Neural progenitor cell (in vitro differentiated cells): ENCODE data around the gene SPTSSA. TPM values are rescaled to one million over a fixed set of nuclear protein-coding genes. Genes with fewer than 3 reads are reported as not detected.

Experiments
- DNase-seq: peaks from one replicate; pipeline ENCODE4 v3.0.0-alpha.2; 2016; ENCODE audit warnings: low spot score
- H2AFZ ChIP-seq: fragments of 200-600 bp; sonication (generic); replicated peaks from 2 replicates; pipeline ENCODE4 v1.6.1; 2016; ENCODE audit warnings: antibody characterized with exemption
- H3F3A ChIP-seq: fragments of 200-600 bp; sonication (generic); 2 replicates; pipeline ENCODE4 v1.6.1; 2016; ENCODE audit warnings: antibody characterized with exemption, low read depth
- H3K27ac ChIP-seq: fragments of 200-600 bp; sonication (generic); 2 replicates; pipeline ENCODE4 v1.5.1; 2016; ENCODE audit warnings: mild to moderate bottlenecking
- H3K27me3 ChIP-seq: fragments of 200-600 bp; sonication (generic); 2 replicates; pipeline ENCODE4 v1.6.1; 2016; ENCODE audit warnings: mild to moderate bottlenecking, moderate library complexity
- H3K36me3 ChIP-seq: fragments of 200-600 bp; sonication (generic); 2 replicates; pipeline ENCODE4 v1.5.1; 2016
- H3K4me1 ChIP-seq: fragments of 200-600 bp; sonication (generic); 2 replicates; pipeline ENCODE4 v1.6.1; 2016; ENCODE audit warnings: mixed run types
- H3K4me2 ChIP-seq: fragments of 200-600 bp; sonication (generic); 2 replicates; pipeline ENCODE4 v1.6.1; 2016
- H3K4me3 ChIP-seq: fragments of 200-600 bp; sonication (generic); 2 replicates; pipeline ENCODE4 v1.5.1; 2016
- H3K79me2 ChIP-seq: fragments of 200-600 bp; sonication (generic); 2 replicates; pipeline ENCODE4 v1.6.1; 2016; ENCODE audit warnings: low read depth
- H3K9ac ChIP-seq: fragments of 200-600 bp; sonication (generic); 2 replicates; pipeline ENCODE4 v1.6.1; 2016
- H3K9me3 ChIP-seq: fragments of 200-600 bp; sonication (generic); 2 replicates; pipeline ENCODE4 v1.5.1; 2016; ENCODE audit warnings: low read depth
- H4K20me1 ChIP-seq: fragments of 200-600 bp; sonication (generic); 2 replicates; pipeline ENCODE4 v1.6.1; 2016; ENCODE audit warnings: low read depth
- H3K27ac Mint-ChIP-seq: 3 replicates; pipeline ENCODE4 v1.8.0; 2021; ENCODE audit warnings: mixed read lengths
- H3K27me3 Mint-ChIP-seq: 2 replicates; pipeline ENCODE4 v1.8.0; 2022; ENCODE audit warnings: low read depth, mild to moderate bottlenecking, inconsistent platforms, moderate library complexity, mixed read lengths; ENCODE audit not compliant: insufficient read depth
- H3K36me3 Mint-ChIP-seq: 3 replicates; pipeline ENCODE4 v1.8.0; 2021; ENCODE audit warnings: mixed read lengths
- H3K4me1 Mint-ChIP-seq: 3 replicates; pipeline ENCODE4 v1.8.0; 2021; ENCODE audit warnings: mixed read lengths
- H3K4me3 Mint-ChIP-seq: 3 replicates; pipeline ENCODE4 v1.8.0; 2021; ENCODE audit warnings: mild to moderate bottlenecking, moderate library complexity, mixed read lengths
- H3K9me3 Mint-ChIP-seq: 3 replicates; pipeline ENCODE4 v1.8.0; 2020; ENCODE audit warnings: mixed read lengths
- CTCF ChIP-seq: fragments of 200-600 bp; sonication (generic); IDR thresholded peaks from 2 replicates; pipeline ENCODE4 v1.5.1; 2017; ENCODE audit warnings: antibody characterized with exemption, mild to moderate bottlenecking
- EZH2 ChIP-seq: fragments of 200-600 bp; sonication (generic); IDR thresholded peaks from 2 replicates; pipeline ENCODE4 v1.6.1; 2017; ENCODE audit warnings: antibody characterized with exemption, mild to moderate bottlenecking, moderate library complexity
- EZH2phosphoT487 ChIP-seq: fragments of 200-600 bp; sonication (generic); IDR thresholded peaks from 2 replicates; pipeline ENCODE4 v1.6.1; 2017; ENCODE audit warnings: antibody characterized with exemption
- total RNA-seq: library from RNA; depleted of rRNA; stranded (reverse); fragments of >200 nt; gene quantifications from 2 replicates; pipeline ENCODE4 v1.2.3, GENCODE V29; 2015; ENCODE audit warnings: low replicate concordance

Gene SPTSSA
- total RNA-seq, 1 donor from 2014 or later, result 43.0 TPM

- no peak for TF ChIP-seq CTCF
- TF ChIP-seq EZH2phosphoT487, result no peak
- TF ChIP-seq EZH2, result no peak
- Histone ChIP-seq H3K9me3 (no peaks in the 10 kb centered on the region), H3K4me3 (no peak overlapping the region), H3K27me3 (no peaks in the 10 kb centered on the region), H3K27ac (peak overlapping the region; percentile 20), H2AFZ (peak overlapping the region; percentile 90), H3K36me3 (no peaks in the 10 kb centered on the region), H3K79me2 (no peaks in the 10 kb centered on the region), H3K9ac (no peak overlapping the region), H4K20me1 (no peaks in the 10 kb centered on the region), H3K4me1 (peaks cover 22% of the 10 kb centered on the region), H3F3A (peaks cover 15% of the 10 kb centered on the region), H3K4me2 (peak overlapping the region; percentile 55)
- peaks cover 7% of the 10 kb centered on the region for H3K27me3 Mint-ChIP-seq
- H3K4me3 Mint-ChIP-seq, result no peak overlapping the region
- no peaks in the 10 kb centered on the region for H3K36me3 Mint-ChIP-seq
- no peaks in the 10 kb centered on the region for H3K4me1 Mint-ChIP-seq
- peaks cover 7% of the 10 kb centered on the region for H3K9me3 Mint-ChIP-seq
- H3K27ac Mint-ChIP-seq, result no peak overlapping the region
- DNase-seq, result peak; percentile 67
Observed at GRCh38 chr14:34420547-34421150, 41.4 kb downstream of the SPTSSA start.

GRCh38 chr14:34409721-34410120, 52.3 kb downstream of the SPTSSA start:
- H3K9me3 ChIP-seq, result no peaks in the 10 kb centered on the region
- H3K4me3 ChIP-seq, result no peak overlapping the region
- no peaks in the 10 kb centered on the region for H3K4me1 Mint-ChIP-seq
- H3K79me2 ChIP-seq, result no peaks in the 10 kb centered on the region
- no peak overlapping the region for H2AFZ ChIP-seq
- H4K20me1 ChIP-seq, result no peaks in the 10 kb centered on the region
- no peak overlapping the region for H3K4me2 ChIP-seq
- H3K9me3 Mint-ChIP-seq, result peaks cover 15% of the 10 kb centered on the region
- no peak overlapping the region for H3K4me3 Mint-ChIP-seq
- H3K9ac ChIP-seq, result no peak overlapping the region
- H3K27ac ChIP-seq, result no peak overlapping the region
- H3F3A ChIP-seq, result no peaks in the 10 kb centered on the region
- no peaks in the 10 kb centered on the region for H3K27me3 Mint-ChIP-seq
- no peak for TF ChIP-seq CTCF
- TF ChIP-seq EZH2phosphoT487, result no peak
- TF ChIP-seq EZH2, result no peak
- H3K27ac Mint-ChIP-seq, result peak overlapping the region; percentile 10
- no peaks in the 10 kb centered on the region for H3K36me3 ChIP-seq
- no peak for DNase-seq
- no peaks in the 10 kb centered on the region for H3K4me1 ChIP-seq
- no peaks in the 10 kb centered on the region for H3K36me3 Mint-ChIP-seq
- H3K27me3 ChIP-seq, result no peaks in the 10 kb centered on the region

- no peak for DNase-seq
- no peaks in the 10 kb centered on the region for H3K79me2 ChIP-seq
- H3K36me3 Mint-ChIP-seq, result no peaks in the 10 kb centered on the region
- H3K4me3 Mint-ChIP-seq, result no peak overlapping the region
- H3K4me1 Mint-ChIP-seq, result no peaks in the 10 kb centered on the region
- H3K4me1 ChIP-seq, result no peaks in the 10 kb centered on the region
- no peaks in the 10 kb centered on the region for H4K20me1 ChIP-seq
- no peak overlapping the region for H2AFZ ChIP-seq
- H3K27me3 Mint-ChIP-seq, result no peaks in the 10 kb centered on the region
- no peak overlapping the region for H3K4me2 ChIP-seq
- no peaks in the 10 kb centered on the region for H3K27me3 ChIP-seq
- H3K9me3 ChIP-seq, result no peaks in the 10 kb centered on the region
- no peaks in the 10 kb centered on the region for H3K36me3 ChIP-seq
- H3K27ac ChIP-seq, result no peak overlapping the region
- H3K27ac Mint-ChIP-seq, result no peak overlapping the region
- TF ChIP-seq EZH2 (no peak), EZH2phosphoT487 (no peak), CTCF (no peak)
- H3K9me3 Mint-ChIP-seq, result peaks cover 11% of the 10 kb centered on the region
- H3K4me3 ChIP-seq, result no peak overlapping the region
- no peaks in the 10 kb centered on the region for H3F3A ChIP-seq
- H3K9ac ChIP-seq, result no peak overlapping the region
Observed at GRCh38 chr14:34407951-34408350, 54.1 kb downstream of the SPTSSA start.
